ENCODE measurements around the gene ATP8B4. TPM values are rescaled to one million over a fixed set of nuclear protein-coding genes. Genes with fewer than 3 reads are reported as not detected.

ATP8B4 gene
- polyA plus RNA-seq, 1 experiment = 1.0 TPM

GRCh38 chr15:49875392-49875791 is 243.6 kb downstream of the ATP8B4 start:
- Histone ChIP-seq H3K4me3 (ENCODE audit: low read depth, low read length) (no peak overlapping the region), H3K9me3 (ENCODE audit: control insufficient read depth, insufficient read depth, low read length) (no peaks in the 10 kb centered on the region), H3K27me3 (ENCODE audit: control insufficient read depth, insufficient read depth, low read length) (no peaks in the 10 kb centered on the region), H3K27ac (ENCODE audit: low read depth, low read length) (no peak overlapping the region)
- DNase-seq (ENCODE audit: low read depth, low spot score) = no peak
- TF ChIP-seq CTCF (IDR thresholded peaks at IDR 0.05; ENCODE audit: low read depth, low read length) = no peak
- ChIA-PET CTCF (interaction anchor here (0.8 kb wide), 1 partner anchor 27 kb away, joined by 3 read pairs; no protein-coding TSS in a partner anchor), POLR2A (no interaction called here)

DNA sequence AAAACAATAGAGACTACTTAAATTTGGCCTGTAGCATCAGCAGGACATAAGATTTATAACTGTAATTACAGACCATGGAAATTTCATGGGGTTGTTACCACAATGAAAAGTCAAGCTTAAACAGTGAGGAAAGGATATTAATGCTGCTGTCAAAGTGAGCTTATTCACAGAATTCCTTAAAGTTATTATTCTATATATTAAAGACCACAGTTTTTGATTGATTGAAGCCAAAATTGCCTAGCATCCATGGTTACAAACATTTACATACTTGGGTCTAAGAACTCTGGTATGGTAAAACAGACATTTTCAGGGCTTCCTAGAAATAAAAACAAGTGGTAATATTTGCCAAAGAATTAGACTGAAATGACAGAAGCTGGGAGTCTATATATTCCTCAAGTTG is 248.6 kb downstream of the ATP8B4 start:
- no peak for TF ChIP-seq CTCF (IDR thresholded peaks at IDR 0.05; ENCODE audit: low read depth, low read length)
- no peak for DNase-seq (ENCODE audit: low read depth, low spot score)
- no peaks in the 10 kb centered on the region for H3K27me3 ChIP-seq (ENCODE audit: control insufficient read depth, insufficient read depth, low read length)
- no peak overlapping the region for H3K27ac ChIP-seq (ENCODE audit: low read depth, low read length)
- H3K4me3 ChIP-seq (ENCODE audit: low read depth, low read length) = no peak overlapping the region
- ChIA-PET POLR2A (no interaction called here), CTCF (no interaction called here)
- H3K9me3 ChIP-seq (ENCODE audit: control insufficient read depth, insufficient read depth, low read length) = no peaks in the 10 kb centered on the region

DNA sequence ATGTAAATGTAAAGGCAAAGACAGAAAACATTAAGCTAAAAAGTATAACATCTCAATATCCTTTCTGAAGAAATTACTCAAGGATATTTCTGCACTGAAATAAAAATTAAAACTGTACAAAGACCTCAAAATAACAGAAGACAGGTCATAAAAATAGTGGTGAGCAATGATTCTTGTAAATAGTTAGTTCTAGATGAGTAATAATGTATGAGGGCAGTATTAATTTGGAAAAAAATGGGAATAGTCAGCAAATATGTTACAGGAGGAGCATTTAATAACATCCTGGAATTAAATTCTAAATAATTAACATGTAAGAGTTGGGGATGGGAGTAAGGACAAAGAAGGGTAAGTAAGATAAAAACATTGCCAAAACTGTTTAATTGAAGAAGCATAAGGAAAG is 250.7 kb downstream of the ATP8B4 start:
- no peak for DNase-seq (ENCODE audit: low read depth, low spot score)
- TF ChIP-seq CTCF (IDR thresholded peaks at IDR 0.05; ENCODE audit: low read depth, low read length) = no peak
- H3K27ac ChIP-seq (ENCODE audit: low read depth, low read length) = no peak overlapping the region
- CTCF ChIA-PET = no interaction called here
- POLR2A ChIA-PET = no interaction called here
- no peak overlapping the region for H3K4me3 ChIP-seq (ENCODE audit: low read depth, low read length)
- no peaks in the 10 kb centered on the region for H3K27me3 ChIP-seq (ENCODE audit: control insufficient read depth, insufficient read depth, low read length)
- H3K9me3 ChIP-seq (ENCODE audit: control insufficient read depth, insufficient read depth, low read length) = no peaks in the 10 kb centered on the region

- ChIA-PET POLR2A (no interaction called here), CTCF (no interaction called here)
- DNase-seq (ENCODE audit: low read depth, low spot score) = no peak
Measured at GRCh38 chr15:49865925-49866757, 252.9 kb downstream of the ATP8B4 start.

More at GRCh38 chr15:49865925-49866757, 252.9 kb downstream of the ATP8B4 start:
- Histone ChIP-seq H3K4me3 (ENCODE audit: low read depth, low read length) (no peak overlapping the region), H3K9me3 (ENCODE audit: control insufficient read depth, insufficient read depth, low read length) (no peaks in the 10 kb centered on the region), H3K27ac (ENCODE audit: low read depth, low read length) (no peak overlapping the region), H3K27me3 (ENCODE audit: control insufficient read depth, insufficient read depth, low read length) (no peaks in the 10 kb centered on the region)
- no peak for TF ChIP-seq CTCF (IDR thresholded peaks at IDR 0.05; ENCODE audit: low read depth, low read length)
